ENCODE results near the gene CXCL8. TPM values are rescaled to one million over a fixed set of nuclear protein-coding genes. Genes with fewer than 3 reads are reported as not detected.
A peak's percentile ranks its signal among the peaks of the same experiment; 100 is the strongest.

Gene CXCL8
- total and polyA plus RNA-seq, 9 of the 15 experiments (the other 6 are each of a cell fraction or from before 2014, with no cell fraction given), result 1.6 to 7.7 (median 3.3) TPM

- TF ChIP-seq ZBTB33 (CRISPR knock-in tag; IDR thresholded peaks at IDR 0.05) (no peak), ZEB2 (IDR thresholded peaks at IDR 0.05) (peak; percentile 45; the same call in 1 of the 2 replicates), STAT5B (CRISPR knock-in tag; IDR thresholded peaks at IDR 0.05) (no peak), RBM34 (IDR thresholded peaks at IDR 0.05; ENCODE audit: borderline replicate concordance, insufficient read depth, low read length) (no peak), ZKSCAN1 (IDR thresholded peaks at IDR 0.05; ENCODE audit: low read depth, low read length) (no peak), ZNF77 (CRISPR knock-in tag; IDR thresholded peaks at IDR 0.05) (no peak), ZFPM2 (CRISPR knock-in tag; IDR thresholded peaks at IDR 0.05) (no peak), ELK1 (CRISPR knock-in tag; IDR thresholded peaks at IDR 0.05) (no peak), TFAP4 (CRISPR knock-in tag; IDR thresholded peaks at IDR 0.05; ENCODE audit: borderline replicate concordance) (no peak), SIN3A (IDR thresholded peaks at IDR 0.05; ENCODE audit: borderline replicate concordance in 2 of 2, control insufficient read depth in 1 of 2, low read depth in 2 of 2, low read length in 2 of 2) (no peak), POLR3A (IDR thresholded peaks at IDR 0.05; ENCODE audit: borderline replicate concordance, extremely low read depth, insufficient read depth, insufficient read length) (no peak), HDAC3 (IDR thresholded peaks at IDR 0.05; ENCODE audit: borderline replicate concordance, partially characterized antibody) (no peak), ATF4 (CRISPR knock-in tag; IDR thresholded peaks at IDR 0.05) (no peak), NCOA6 (IDR thresholded peaks at IDR 0.05) (no peak), HNRNPK (IDR thresholded peaks at IDR 0.05; ENCODE audit: low read depth, low read length, poor library complexity, severe bottlenecking) (no peak), SIN3B (IDR thresholded peaks at IDR 0.05; ENCODE audit: low read depth) (no peak), POU5F1 (IDR thresholded peaks at IDR 0.05; ENCODE audit: borderline replicate concordance, low read depth, low read length, partially characterized antibody) (no peak), POLR2AphosphoS2 (IDR thresholded peaks at IDR 0.05; ENCODE audit: low read length) (no peak), CHAMP1 (IDR thresholded peaks at IDR 0.05) (no peak; the same call in 1 of the 2 replicates), NR2C1 (IDR thresholded peaks at IDR 0.05) (no peak), NR2C1 (tag; IDR thresholded peaks at IDR 0.05) (no peak), HDGF (IDR thresholded peaks at IDR 0.05) (no peak), BRD4 (IDR thresholded peaks at IDR 0.05) (no peak)
Measured at GRCh38 chr4:73740353-73740778, at the start of gene CXCL8 (continued).
